HepG2 (cell line): ENCODE measurements around the gene MFRP. TPM values are rescaled to one million over a fixed set of nuclear protein-coding genes. Genes with fewer than 3 reads are reported as not detected.

Source experiments
- ATAC-seq: fragments of 200-7000 bp; cut with Tn5 transposase; 3 replicates; pipeline ENCODE4 v1.9.1; 2020; ENCODE audit warnings: mild to moderate bottlenecking, moderate library complexity
- BruUV-seq: library from RNA; stranded (reverse); fragments of 400-500 nt; replicated peaks from 2 replicates; lab custom pipeline; 2021; lab: Mats Ljungman, UMichigan
- CTCF ChIA-PET: fragments of 300-600 bp; formaldehyde crosslinking; extraction: SDS; loops from one replicate; lab custom pipeline; 2021; ENCODE audit warnings: low total read pairs, inconsistent platforms, low intra/inter-chr PET ratio; lab: Yijun Ruan, JAX
- POLR2A ChIA-PET: fragments of 350-600 bp; sonication (Branson Sonifier 250); formaldehyde crosslinking; loops from one replicate; lab custom pipeline; 2020; ENCODE audit warnings: antibody characterized with exemption, inconsistent platforms; lab: Yijun Ruan, JAX
- DNase-seq: peaks from one replicate; pipeline ENCODE4 v3.0.0-alpha.2; 2015; ENCODE audit warnings: low spot score
- FAIRE-seq: peaks from 3 replicates; lab custom pipeline; 2011; peaks lifted over from hg19 to GRCh38; lab: Jason Lieb, UNC
- H2AFZ ChIP-seq: one replicate; pipeline ENCODE4 v1.6.1; 2011; ENCODE audit warnings: low read length, inconsistent platforms
- H3K27ac ChIP-seq: fragments of 300-600 bp; 3 replicates; pipeline ENCODE4 v1.8.0; 2011; ENCODE audit warnings: mixed run types, mild to moderate bottlenecking, mixed read lengths, low read length, inconsistent platforms; ENCODE audit not compliant: insufficient read depth; ENCODE audit errors: extremely low read length
- H3K27me3 ChIP-seq, 2 experiments: fragments of 200-600 bp in 1 of 2; 2 replicates in 1 of 2; 3 replicates in 1 of 2; pipeline versions ENCODE4 v1.6.0 to v1.8.0; 2011; ENCODE audit warnings: low read length in 2 of 2, mild to moderate bottlenecking in 2 of 2, moderate library complexity in 2 of 2, inconsistent platforms in 1 of 2; ENCODE audit not compliant: insufficient read depth in 2 of 2, control insufficient read depth in 1 of 2
- H3K36me3 ChIP-seq, 2 experiments: fragments of 200-600 bp in 1 of 2; replicated peaks in 1 of 2; 2 replicates in 1 of 2; 3 replicates in 1 of 2; pipeline versions ENCODE4 v1.5.1 to v1.8.0; 2011; ENCODE audit warnings: low read length in 2 of 2, inconsistent platforms in 1 of 2; ENCODE audit not compliant: insufficient read depth in 2 of 2, control insufficient read depth in 1 of 2
- H3K4me1 ChIP-seq: 2 replicates; pipeline ENCODE4 v1.5.1; 2012; ENCODE audit warnings: low read length, inconsistent platforms; ENCODE audit not compliant: insufficient read depth
- H3K4me2 ChIP-seq: 2 replicates; pipeline ENCODE4 v1.6.0; 2011; ENCODE audit warnings: low read depth, low read length, inconsistent platforms
- H3K4me3 ChIP-seq, 3 experiments: fragments of 200-600 bp in 1 of 3; sonication (generic), shearing (Covaris generic) in 1 of 3; replicated peaks in 1 of 3; 2 replicates each; pipeline ENCODE4 v1.5.1; 2011 to 2016; ENCODE audit warnings: low read length in 3 of 3, inconsistent platforms in 2 of 3, low read depth in 2 of 3, mild to moderate bottlenecking in 2 of 3, control low read depth in 1 of 3, mixed read lengths in 1 of 3; ENCODE audit not compliant: insufficient read depth in 1 of 3
- H3K79me2 ChIP-seq: one replicate; pipeline ENCODE4 v1.6.1; 2011; ENCODE audit warnings: low read length, inconsistent platforms; ENCODE audit not compliant: insufficient read depth
- H3K9ac ChIP-seq: 2 replicates; pipeline ENCODE4 v1.6.0; 2011; ENCODE audit warnings: mild to moderate bottlenecking, low read depth, low read length, inconsistent platforms; ENCODE audit not compliant: insufficient read depth
- H3K9me3 ChIP-seq: 2 replicates; pipeline ENCODE4 v1.5.1; 2012; ENCODE audit warnings: mild to moderate bottlenecking, low read length
- H4K20me1 ChIP-seq: 2 replicates; pipeline ENCODE4 v1.6.0; 2011; ENCODE audit warnings: inconsistent platforms, mild to moderate bottlenecking, low read length, moderate library complexity; ENCODE audit not compliant: insufficient read depth
- CBFB ChIP-seq: sonication (generic); formaldehyde crosslinking; IDR thresholded peaks from 2 replicates; pipeline ENCODE4 v1.4.0; 2020; ENCODE audit warnings: missing genetic modification reagents
- FOXA3 ChIP-seq: IDR thresholded peaks from 2 replicates; pipeline ENCODE4 v1.6.1; 2016; ENCODE audit warnings: missing genetic modification reagents, missing compliant biosample characterization
- FOXO1 ChIP-seq: sonication (generic); formaldehyde crosslinking; IDR thresholded peaks from 2 replicates; pipeline ENCODE4 v1.4.0; 2020; ENCODE audit warnings: missing genetic modification reagents
- GABPB1 ChIP-seq: IDR thresholded peaks from 2 replicates; pipeline ENCODE4 v1.6.1; 2016; ENCODE audit warnings: mild to moderate bottlenecking, missing genetic modification reagents, moderate library complexity, missing compliant biosample characterization
- HCFC1 ChIP-seq: fragments of 150-350 bp; IDR thresholded peaks from 2 replicates; pipeline ENCODE4 v1.6.1; 2014; ENCODE audit warnings: low read depth, low read length
- KDM5B ChIP-seq: sonication (generic); formaldehyde crosslinking; IDR thresholded peaks from 2 replicates; pipeline ENCODE4 v1.4.0; 2020; ENCODE audit warnings: missing genetic modification reagents, mild to moderate bottlenecking, borderline replicate concordance
- MEF2D ChIP-seq: sonication (generic); formaldehyde crosslinking; IDR thresholded peaks from 2 replicates; pipeline ENCODE4 v1.5.1; 2020; ENCODE audit warnings: mild to moderate bottlenecking, missing genetic modification reagents
- MIXL1 ChIP-seq: IDR thresholded peaks from 2 replicates; pipeline ENCODE4 v1.6.1; 2016
- PATZ1 ChIP-seq: sonication (generic); formaldehyde crosslinking; IDR thresholded peaks from 2 replicates; pipeline ENCODE4 v1.4.0; 2020; ENCODE audit warnings: missing genetic modification reagents
- SUZ12 ChIP-seq: fragments of 150-350 bp; IDR thresholded peaks from 2 replicates; pipeline ENCODE4 v1.6.1; 2014; ENCODE audit warnings: low read depth, low read length
- TBX2 ChIP-seq: sonication (generic); formaldehyde crosslinking; IDR thresholded peaks from 2 replicates; pipeline ENCODE4 v1.5.0; 2020; ENCODE audit warnings: missing genetic modification reagents, mild to moderate bottlenecking, borderline replicate concordance
- ZNF672 ChIP-seq: sonication (generic); formaldehyde crosslinking; IDR thresholded peaks from 2 replicates; pipeline ENCODE4 v1.8.1; 2022; ENCODE audit warnings: missing genetic modification reagents
- ZSCAN25 ChIP-seq: sonication (generic); formaldehyde crosslinking; IDR thresholded peaks from 2 replicates; pipeline ENCODE4 v1.8.0; 2022; ENCODE audit warnings: mild to moderate bottlenecking, missing genetic modification reagents
- WGBS: methylation state at CpG from one replicate; pipeline ENCODE4 v1.1.6; 2017; ENCODE audit warnings: low lambda C conversion rate; 5-methylcytosine and 5-hydroxymethylcytosine counted together
- in situ Hi-C: cut with HindIII; loops from 2 replicates; pipeline ENCODE4 v1.10.0; 2017; ENCODE audit warnings: low pct_unique_long_range_greater_than_20kb; ENCODE audit not compliant: extremely low pct_ligation_motif_present
- intact Hi-C: fragments of 100-400 bp; cut with micrococcal nuclease; formaldehyde crosslinking; loops from one replicate; pipeline ENCODE4 v1.10.0; 2022; ENCODE audit not compliant: unreplicated experiment
- polyA plus RNA-seq, 8 experiments: library from polyadenylated mRNA; depleted of rRNA in 3 of 8; stranded (reverse) in 7 of 8; unstranded in 1 of 8; fragments of >200 nt; fragmentation: Illumina TruSeq in 4 of 8; extraction: Trizol in 4 of 8; gene quantifications; 2 replicates each; pipeline versions ENCODE4 v1.2.1 to v1.2.3, GENCODE V29; 2011 to 2016; ENCODE audit warnings: low read depth in 4 of 8, missing spikeins in 1 of 8, mixed read lengths in 1 of 8; ENCODE audit not compliant: insufficient read depth in 1 of 8
- total RNA-seq, 5 experiments: library from RNA; depleted of rRNA; stranded (reverse); fragments of >200 nt; fragmentation: Illumina TruSeq; extraction: Trizol; gene quantifications; 2 replicates each; pipeline ENCODE4 v1.2.3, GENCODE V29; 2016; ENCODE audit warnings: low read depth in 1 of 5
- TF ChIP-seq, protein P1 (sequence below): sonication (generic); formaldehyde crosslinking; IDR thresholded peaks from 2 replicates; pipeline ENCODE4 v1.4.0; 2020; ENCODE audit warnings: missing genetic modification reagents, borderline replicate concordance

MFRP gene
- total and polyA plus RNA-seq, 2 of the 13 experiments (the other 11 are each of a cell fraction or from before 2014, with no cell fraction given), result not detected

- TF ChIP-seq GABPB1 (CRISPR knock-in tag) (peak; percentile 14; the same call in 1 of the 2 replicates), KDM5B (CRISPR knock-in tag) (no peak), FOXO1 (CRISPR knock-in tag) (no peak), FOXA3 (CRISPR knock-in tag) (no peak), MIXL1 (CRISPR knock-in tag) (no peak), ZNF672 (no peak), MEF2D (CRISPR knock-in tag) (no peak), CBFB (CRISPR knock-in tag) (no peak), SUZ12 (no peak), TBX2 (CRISPR knock-in tag) (no peak)
Measured at GRCh38 chr11:119320776-119321524, 25.6 kb downstream of the MFRP start (continued).

DNA sequence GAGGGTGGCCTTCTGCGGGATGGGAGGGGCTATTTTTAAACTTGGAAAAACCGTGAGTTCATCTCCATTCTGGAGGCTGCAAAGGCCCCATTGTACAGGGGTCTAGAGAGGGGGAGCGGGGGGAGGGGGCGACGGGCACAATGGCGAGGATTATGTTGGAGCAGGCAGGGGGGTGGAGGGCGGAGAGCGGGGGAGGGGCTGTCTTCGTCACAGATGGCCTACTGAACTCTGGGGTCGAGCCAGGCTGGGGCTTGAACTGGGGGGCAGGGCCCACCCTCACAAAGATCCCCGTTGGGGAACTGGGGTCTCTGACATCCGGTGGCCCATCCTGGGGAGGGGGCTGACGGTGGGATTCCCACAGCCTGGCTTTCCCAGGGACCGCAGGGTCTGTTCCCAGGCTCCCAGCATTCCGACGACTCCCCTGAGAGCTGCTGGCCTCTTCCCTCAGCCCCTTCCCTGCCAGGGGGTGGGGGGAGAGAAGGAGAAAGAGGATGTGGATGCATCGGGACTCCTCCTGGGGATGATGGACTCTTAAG lies 26.2 kb downstream of the MFRP start:
- intact Hi-C loops (loop anchor here (10.0 kb wide), 1 partner anchor 116 kb away; the partner anchor contains the start of gene CBL), in situ Hi-C loops (no loop called here)
- FAIRE-seq, result no peak
- 43% methylated on average over 13 of the region's 17 CpGs for WGBS
- Histone ChIP-seq H4K20me1 (no peaks in the 10 kb centered on the region), H2AFZ (no peak overlapping the region), H3K4me2 (peak overlapping the region; percentile 96; the same call in 1 of the 2 replicates), H3K27me3 (peaks cover 0 to 9% of the 10 kb centered on the region in 2 experiments; a peak in 2 of 5 replicates), H3K36me3 (no peaks in the 10 kb centered on the region), H3K4me3 (0 out of 6 replicates have a peak overlapping the region, but pooled peaks of 1 of the 3 experiments have one; percentile 7), H3K9me3 (no peaks in the 10 kb centered on the region), H3K27ac (no peak overlapping the region), H3K4me1 (peaks cover 82% of the 10 kb centered on the region), H3K9ac (no peak overlapping the region), H3K79me2 (no peaks in the 10 kb centered on the region)
- CTCF ChIA-PET, result no interaction called here
- TF ChIP-seq, protein P1, sequence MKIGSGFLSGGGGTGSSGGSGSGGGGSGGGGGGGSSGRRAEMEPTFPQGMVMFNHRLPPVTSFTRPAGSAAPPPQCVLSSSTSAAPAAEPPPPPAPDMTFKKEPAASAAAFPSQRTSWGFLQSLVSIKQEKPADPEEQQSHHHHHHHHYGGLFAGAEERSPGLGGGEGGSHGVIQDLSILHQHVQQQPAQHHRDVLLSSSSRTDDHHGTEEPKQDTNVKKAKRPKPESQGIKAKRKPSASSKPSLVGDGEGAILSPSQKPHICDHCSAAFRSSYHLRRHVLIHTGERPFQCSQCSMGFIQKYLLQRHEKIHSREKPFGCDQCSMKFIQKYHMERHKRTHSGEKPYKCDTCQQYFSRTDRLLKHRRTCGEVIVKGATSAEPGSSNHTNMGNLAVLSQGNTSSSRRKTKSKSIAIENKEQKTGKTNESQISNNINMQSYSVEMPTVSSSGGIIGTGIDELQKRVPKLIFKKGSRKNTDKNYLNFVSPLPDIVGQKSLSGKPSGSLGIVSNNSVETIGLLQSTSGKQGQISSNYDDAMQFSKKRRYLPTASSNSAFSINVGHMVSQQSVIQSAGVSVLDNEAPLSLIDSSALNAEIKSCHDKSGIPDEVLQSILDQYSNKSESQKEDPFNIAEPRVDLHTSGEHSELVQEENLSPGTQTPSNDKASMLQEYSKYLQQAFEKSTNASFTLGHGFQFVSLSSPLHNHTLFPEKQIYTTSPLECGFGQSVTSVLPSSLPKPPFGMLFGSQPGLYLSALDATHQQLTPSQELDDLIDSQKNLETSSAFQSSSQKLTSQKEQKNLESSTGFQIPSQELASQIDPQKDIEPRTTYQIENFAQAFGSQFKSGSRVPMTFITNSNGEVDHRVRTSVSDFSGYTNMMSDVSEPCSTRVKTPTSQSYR (CRISPR knock-in tag), result peak; percentile 31; the same call in 1 of the 2 replicates
- TF ChIP-seq PATZ1 (CRISPR knock-in tag), result 0 out of 2 replicates have a peak, but pooled peaks have one; percentile 3
- TF ChIP-seq ZSCAN25 (CRISPR knock-in tag), result 0 out of 2 replicates have a peak, but pooled peaks have one; percentile 42
- TF ChIP-seq HCFC1, result no peak
- POLR2A ChIA-PET, result interaction anchor here (1.9 kb wide), 1 partner anchor 48 kb away, joined by 7 read pairs; no protein-coding TSS in a partner anchor
- DNase-seq, result no peak
- ATAC-seq, result no peak
- BruUV-seq, result no TSS peak
